ENCODE results near the gene TMEM108.
"Not testable (repeated sequence)": the region's sequence is repeated elsewhere in the genome, so short reads cannot be mapped to it uniquely, and the experiment has no call there.

The TMEM108 gene

DNA sequence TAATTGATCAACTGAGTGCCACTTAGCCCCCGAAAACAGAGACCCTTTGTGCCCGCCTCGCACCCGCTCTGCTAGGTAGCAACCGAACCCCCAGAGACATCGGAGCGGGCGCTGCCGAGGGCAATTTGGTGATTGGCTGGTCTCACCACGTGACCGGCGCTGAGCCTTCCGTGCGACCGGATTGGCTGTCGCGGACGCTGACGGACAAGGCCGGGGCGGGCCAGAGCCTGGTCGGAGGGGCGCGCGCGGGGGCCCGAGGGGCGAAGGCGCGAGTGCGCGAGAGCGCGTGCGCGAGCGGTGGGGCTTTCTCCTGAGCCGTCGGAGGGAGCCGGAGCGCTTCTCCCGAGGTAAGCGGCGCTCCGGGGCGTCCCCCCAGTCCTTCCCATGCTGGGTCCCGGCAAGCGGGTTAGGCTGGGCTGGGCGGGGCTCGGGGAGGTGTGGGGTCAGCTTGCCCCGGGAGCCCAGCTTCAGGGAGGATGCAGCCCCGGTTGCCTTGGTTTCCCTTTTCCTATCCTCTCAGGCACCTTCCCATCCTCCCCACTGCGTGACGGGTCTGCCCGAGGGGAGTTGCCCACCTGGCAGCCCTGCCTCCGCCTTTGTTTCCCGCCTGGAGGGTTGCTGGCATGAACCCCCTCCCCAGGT is at the start of gene TMEM108:
TMEM108 (plus strand) TSS at position 303 of the 642 bp plus-strand sequence.
- peak; percentile 94 for DNase-seq

DNA sequence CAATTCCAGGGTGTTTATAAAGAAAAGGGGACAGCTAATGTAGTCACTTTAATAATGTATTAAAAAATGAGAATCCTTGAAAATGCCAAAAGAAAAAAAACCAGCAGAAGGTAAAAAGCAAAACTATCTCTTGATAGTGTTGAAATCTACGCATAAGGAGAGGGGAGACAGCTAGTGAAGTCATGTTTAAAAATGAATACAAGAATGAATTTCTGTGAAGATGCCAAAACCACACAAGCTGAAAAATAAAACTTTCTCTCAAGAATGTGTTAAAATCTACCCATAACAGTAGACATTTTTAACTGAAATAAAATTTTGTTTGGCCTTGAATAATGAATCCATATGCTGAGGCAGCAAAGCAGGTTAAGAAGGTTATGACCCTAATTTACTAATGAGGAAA is 42.2 kb upstream of the TMEM108 start:
- DNase-seq: no peak

DNA sequence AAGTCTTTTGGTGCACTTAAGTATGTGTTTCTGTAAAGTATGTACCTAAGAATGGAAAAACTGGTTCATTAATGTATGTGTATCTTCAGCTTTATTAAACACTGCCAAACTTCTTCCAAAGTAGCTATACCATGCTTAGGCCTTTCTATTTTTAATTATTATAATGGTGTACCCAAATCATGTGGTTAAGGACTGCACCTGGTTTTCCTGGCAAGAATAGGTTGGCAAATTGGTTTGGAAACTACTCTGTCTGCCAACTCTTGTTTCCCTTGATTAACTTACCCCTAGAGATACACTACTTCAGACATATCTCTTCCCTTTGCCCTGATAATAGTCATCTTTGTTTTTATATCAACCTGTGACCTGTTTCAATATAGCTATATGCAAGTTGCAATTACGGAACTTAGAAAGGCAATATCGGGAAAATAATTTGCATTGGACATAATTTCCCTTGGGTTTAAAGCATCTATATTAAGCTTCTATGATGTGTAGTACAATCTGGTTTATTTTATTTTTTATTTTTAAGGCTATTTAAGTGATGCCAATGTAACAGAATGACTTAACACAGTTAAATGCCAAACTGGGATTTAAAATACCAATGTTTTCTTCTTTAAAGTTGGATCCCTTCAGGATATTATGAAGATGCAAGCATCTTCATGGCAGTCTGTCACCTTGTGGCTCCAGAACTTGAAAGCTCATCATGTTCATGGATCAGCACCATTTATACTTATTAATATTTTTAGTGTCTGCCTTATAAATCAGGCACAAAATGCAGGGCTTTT is 40.6 kb upstream of the TMEM108 start:
- no peak for DNase-seq

DNA sequence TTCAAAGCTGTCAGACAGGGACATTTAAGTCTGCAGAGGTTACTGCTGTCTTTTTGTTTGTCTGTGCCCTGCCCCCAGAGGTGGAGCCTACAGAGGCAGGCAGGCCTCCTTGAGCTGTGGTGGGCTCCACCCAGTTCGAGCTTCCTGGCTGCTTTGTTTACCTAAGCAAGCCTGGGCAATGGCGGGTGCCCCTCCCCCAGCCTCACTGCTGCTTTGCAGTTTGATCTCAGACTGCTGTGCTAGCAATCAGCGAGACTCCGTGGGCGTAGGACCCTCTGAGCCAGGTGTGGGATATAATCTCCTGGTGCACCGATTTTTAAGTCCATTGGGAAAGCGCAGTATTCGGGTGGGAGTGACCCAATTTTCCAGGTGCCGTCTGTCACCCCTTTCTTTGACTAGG is 33.2 kb upstream of the TMEM108 start:
- DNase-seq: not testable (repeated sequence)

DNA sequence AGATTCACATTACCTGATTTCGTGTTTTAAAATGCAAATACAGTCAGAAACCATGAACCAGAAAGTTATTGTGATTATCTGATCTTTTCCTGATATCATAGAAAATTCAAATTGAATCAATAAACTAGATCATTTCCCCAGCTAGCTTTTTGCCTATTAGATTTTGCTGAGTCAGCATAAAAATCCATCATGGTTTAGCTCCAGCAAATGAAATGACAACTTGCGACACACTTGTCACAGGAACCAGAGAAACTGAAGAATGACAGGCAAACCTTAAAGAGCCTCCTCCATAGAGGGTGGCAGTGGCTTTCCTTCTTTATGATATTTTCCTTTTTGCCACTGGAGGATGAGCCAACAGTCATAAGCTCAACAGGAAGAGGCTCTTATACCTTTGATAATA is 30.6 kb upstream of the TMEM108 start:
- no peak for DNase-seq

DNA sequence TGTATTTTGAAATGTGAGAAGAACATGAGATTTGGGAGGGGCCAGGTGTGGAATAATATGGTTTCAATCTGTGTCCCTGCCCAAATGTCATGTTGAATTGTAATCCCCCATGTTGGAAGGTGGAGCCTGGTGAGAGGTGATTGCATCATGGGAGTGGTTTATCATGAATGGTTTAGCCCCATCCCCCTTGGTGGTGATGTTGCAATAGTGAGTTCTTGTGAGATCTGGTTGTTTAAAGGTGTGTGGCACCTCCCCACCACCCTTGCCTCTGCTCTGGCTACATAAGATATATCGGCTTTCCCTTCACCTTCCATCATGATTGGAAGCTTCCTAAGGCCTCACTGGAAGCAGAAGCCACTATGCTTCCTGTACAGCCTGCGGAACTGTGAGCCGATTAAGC is 23.9 kb upstream of the TMEM108 start:
- no peak for DNase-seq

DNA sequence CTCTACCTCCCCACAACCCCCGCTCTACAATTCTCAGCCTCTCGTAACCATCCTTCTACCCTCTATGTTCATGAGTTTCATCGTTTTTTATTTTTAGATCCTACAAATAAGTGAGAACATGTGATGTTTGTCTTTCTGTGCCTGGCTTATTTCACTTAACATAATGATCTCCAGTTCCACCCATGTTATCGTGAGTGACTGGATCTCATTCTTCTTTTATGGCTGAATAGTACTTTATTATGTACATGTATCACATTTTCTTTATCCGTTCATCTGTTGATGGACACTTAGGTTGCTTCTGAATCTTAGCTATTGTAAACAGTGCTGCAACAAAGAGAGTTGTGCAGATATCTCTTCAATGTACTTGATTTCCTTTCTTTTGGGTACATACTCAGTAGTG is 22.6 kb upstream of the TMEM108 start:
- DNase-seq: not testable (repeated sequence)

DNA sequence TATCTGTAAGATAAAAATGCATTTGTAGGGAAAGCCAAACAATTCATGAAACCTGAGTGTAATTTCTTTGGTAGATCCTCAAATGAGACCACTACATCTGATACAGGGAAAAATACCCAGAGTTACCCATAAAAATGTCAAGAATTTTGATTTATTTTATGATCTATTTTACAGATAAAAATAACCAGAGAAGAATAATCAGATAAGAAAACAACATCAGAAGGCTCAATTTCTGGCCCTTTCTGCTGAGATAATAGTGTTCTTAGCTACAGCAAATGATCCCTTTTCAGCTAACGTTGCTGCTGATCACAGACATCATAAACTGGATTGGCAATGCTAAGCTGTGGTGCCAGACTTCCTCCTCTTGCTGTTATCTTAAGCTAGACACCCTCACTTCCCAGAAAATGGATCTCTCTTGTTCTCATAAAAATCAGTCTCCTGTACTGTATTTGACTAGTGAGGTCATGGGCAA is 21.3 kb upstream of the TMEM108 start:
- DNase-seq: no peak

DNA sequence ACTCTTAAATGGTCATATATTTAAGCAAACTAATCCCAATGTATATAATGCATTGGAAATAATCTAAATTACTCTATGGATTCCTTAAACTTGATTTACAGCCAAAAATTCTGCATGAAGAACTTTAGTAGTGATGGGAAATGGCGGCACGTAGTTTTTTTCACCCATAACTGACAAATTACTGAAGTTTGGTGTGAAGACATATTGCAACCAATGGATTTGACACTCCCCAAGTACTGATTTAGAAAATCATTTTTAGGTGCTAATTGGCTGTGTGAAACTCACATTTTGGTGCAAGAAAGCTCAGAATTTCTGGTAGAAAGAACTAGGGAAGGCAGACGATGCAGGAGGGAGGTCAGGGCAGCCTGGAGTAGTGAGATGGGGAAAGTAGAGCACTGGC is 19.3 kb upstream of the TMEM108 start:
- no peak for DNase-seq

DNA sequence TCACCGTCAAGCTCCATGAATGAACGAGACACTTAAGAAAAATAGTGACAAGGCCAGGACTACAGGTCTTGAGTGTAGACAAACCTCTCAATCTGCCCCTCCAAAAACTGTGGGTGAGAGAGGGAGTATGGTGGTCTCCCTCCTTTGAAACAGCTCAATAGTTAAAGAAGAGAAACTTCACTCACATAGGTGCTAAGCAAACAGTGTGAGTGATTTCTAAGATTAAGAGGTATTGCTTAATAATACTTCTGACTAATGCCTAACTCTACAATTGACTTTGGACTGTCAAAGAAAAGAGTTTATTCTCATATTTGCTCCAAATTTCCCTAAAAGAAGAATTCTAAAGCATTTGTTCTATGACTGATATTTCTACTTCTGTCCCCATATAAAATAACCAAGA is 17.0 kb upstream of the TMEM108 start:
- no peak for DNase-seq

DNA sequence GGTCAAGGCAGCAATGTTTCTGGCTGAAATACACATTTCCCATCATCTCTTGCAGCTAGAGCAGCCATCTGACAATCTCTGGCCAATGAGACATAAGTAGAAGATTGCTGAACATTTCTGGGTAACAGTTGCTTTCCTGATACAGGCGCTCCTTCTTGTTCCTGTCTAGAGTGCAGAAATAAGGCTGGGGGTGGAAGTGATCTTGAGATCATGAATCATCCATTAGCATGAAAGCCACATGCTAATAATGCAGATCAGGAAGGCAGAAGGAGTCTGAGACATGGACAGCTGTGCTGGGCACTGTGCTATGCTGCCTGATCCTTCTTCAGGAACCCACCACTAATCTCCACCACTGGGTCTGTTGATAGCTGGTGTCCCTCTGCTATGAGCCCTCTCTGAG is 14.8 kb upstream of the TMEM108 start:
- no peak for DNase-seq

DNA sequence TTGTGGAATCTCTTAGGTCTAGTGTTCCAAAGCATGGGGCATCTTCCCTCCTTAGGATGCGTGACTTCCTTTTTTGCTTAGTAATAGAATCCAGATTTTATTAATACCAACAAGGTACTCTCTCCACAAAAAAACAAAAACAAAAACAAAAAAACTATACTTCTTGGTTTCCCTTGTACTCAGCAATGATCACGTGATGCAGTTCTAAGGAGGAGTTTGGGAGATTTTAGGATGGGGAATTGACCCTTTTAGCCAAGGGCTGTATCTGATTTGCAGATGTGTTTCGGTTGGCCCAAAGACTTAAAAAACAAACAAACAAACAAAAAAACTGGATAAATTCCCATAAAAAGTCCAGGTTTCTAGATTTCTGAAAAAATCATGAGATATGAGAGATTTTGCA is 12.6 kb upstream of the TMEM108 start:
- no peak for DNase-seq

DNA sequence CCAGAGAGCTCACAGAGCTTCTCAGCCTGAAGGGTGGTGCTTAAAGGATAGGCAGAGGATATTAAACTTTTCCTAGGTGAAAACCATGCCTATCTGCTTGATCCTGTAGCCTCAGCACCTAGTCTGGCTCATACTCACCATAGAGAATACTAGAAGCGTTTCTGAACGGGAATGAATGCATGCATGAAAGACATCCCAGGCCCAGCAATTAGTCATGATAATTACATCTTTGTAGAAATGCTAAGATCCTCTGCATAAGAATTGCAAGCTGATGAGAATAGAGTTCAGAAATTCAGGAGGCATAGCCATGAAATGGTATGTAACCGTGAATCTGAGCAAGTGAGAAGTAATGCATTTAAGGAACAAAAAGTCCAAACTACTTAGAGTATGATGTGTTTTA is 5.9 kb upstream of the TMEM108 start:
- DNase-seq: no peak

DNA sequence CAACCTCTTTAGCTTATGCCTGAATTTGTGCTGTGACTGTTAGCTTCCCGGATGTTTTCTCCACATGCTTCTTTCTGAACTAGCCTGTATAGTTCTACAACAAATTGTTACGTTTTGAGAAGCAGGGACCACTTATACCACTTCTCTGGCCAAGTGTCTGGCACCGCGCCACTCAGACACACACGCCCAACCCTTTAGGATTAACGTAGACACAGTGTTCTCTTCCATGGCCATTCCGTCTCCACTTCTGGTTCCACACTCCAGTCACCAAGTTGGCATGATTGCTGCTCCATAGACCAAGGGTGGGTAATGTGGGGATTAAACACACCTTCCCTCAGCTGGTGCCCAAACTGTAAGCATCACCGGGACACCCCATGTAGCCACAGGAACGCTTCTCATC is 755 bp upstream of the TMEM108 start:
- DNase-seq: no peak

DNA sequence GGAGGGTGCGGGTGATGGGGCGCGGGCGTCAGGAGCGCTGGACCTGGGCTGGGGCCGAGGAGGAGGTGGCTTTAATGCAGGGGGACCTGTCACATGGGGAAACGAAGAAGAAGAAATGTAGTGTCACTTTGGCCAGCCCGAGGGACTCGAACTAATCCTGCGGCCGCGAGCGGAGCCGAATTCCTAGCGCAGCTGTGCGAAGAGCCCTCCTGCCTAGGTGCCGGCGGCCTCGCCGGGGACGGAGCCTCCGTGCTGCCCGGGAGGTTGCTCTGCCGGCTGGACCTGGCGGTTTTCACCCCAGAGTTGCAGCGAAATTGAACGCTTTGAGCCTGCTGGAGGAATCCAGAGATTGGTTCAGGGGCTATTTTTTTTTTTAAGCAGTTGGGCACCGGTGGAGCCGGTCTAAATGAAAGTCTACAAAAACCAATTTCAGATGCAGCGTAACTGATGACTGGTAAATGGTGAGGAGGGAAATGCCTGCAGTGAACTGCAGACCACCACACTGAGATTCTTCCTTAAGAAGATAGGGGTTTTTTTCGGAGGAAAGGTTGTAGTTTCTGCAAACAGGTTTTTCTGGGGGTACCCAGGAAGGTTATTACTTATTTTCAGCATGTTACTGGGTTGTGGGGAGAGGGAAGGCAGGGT is 662 bp downstream of the TMEM108 start:
- no peak for DNase-seq

DNA sequence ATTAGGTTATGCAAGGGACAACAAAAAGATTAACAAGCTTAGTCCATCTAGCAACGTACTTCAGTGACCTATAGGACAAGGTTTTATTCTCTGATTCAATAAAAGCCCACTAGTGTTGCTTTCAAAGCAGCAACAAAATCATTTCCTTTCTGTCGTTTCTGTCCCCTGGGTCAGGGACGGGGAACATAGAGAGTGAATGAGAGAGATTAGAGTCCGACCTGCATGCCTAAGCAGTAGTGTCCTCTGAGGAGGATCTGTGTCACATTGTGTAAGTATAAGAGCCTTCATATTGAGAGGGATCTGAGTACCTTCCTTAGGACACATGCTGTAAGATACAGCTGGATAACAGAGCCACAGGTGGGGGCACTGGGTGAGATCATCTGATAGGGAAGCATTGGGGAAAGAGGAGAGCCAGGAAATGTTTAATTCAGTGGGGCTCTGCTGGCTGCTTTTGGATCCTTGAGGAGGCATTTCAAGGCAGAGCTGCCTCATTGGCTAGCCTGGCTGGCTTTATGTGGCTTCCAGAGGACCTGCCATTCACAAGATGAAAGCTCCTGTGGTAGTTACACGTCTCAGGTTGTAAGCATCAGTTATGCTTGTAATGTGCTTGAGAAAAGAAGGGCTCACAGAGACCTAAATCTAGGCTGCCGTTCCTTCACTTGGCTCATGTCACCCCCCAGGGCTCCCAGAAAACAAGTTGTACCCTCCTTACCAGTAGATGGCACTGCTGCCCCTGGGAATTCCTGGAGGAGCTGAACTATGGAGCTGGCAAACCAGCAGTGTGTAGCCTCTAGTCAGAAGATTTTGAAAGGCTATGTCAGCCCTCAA is 2.7 kb downstream of the TMEM108 start:
- peak; percentile 77 for DNase-seq

DNA sequence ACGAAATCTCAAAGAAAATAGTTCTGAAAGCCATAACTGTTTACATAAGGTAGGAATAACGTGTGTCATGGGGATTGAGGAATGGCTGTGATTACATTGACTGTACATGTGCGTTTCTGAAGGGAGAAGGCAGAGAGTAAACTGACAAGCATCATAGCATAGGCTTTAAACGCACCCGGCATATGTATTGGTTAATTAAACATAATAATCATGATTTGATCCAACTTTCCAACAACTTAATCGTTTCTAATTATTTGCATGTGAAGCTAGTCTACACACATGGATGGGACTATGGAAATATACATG is 3.3 kb downstream of the TMEM108 start:
- DNase-seq: no peak

DNA sequence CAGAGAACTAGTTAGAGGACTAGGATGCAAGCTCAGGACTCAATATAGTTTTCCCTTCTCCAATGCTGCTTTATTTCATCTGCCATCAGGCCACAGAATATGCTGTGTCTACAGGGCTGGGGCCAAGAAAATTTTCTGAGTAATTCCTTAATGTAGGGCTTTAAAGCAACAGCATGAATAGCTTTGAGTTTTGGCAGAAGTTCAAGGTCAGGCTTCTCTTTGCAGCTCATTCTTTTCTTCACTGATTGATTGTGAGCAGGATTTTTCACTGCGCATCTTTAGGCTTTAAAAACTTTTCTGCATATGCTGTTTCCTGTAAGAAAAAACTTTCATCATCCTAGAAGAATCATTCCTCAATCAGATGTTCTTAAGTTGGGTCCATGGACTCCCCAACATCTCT is 4.6 kb downstream of the TMEM108 start:
- DNase-seq: no peak

DNA sequence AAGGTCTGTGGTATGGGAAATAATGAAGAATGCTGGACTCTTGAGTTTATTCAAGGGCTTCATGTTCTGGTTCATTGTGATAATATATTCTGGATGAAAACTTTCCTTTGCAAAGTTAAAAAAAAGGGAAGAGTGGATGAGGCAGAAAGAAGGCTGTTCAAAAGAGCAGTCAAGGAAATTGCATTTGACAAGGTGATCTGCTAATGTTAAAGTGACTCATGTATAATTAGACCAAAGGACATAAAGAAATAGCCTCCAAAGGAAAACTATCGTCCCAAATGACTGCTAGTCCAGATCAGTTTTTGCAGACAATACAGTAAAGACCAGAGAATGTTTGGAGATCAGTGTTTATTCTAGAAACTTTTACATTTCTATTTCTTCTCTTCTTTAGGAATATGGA is 9.8 kb downstream of the TMEM108 start:
- no peak for DNase-seq

DNA sequence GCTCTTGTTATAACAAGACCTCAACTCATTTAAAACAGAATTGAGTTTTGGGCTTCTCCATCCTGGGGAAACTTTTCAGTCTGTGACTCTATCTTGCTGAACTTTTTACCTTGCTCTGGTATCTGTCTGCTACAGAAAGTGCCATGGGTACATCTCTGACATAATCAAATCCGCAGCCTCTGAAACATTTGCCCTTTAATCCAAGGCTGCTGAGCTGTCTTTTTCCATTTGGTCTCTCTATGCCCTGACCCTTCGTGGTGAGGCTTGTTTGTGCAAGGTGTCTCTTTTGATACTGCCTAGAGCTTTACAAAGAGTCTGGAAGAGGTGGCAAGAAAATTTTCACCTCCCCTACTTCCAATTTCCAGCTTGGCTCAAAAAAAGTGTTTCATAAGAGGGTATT is 11.3 kb downstream of the TMEM108 start:
- DNase-seq: no peak

DNA sequence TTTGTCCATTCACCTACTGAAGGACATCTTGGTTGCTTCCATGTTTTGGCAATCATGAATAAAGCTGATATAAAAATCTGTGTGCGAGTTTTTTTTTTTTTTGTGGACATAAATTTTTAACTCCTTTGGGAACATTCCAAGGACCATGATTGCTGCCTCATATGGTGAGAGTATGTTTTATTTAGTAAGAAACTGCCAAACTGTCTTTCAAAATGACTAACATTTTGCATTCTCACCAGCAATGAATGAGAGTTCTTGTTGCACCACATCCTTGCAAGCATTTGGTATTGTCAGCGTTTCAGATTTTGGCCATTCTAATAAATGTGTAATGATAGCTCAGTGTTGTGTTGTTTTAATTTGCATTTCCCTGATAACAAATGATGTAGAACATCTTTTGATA is 12.7 kb downstream of the TMEM108 start:
- DNase-seq: no peak

DNA sequence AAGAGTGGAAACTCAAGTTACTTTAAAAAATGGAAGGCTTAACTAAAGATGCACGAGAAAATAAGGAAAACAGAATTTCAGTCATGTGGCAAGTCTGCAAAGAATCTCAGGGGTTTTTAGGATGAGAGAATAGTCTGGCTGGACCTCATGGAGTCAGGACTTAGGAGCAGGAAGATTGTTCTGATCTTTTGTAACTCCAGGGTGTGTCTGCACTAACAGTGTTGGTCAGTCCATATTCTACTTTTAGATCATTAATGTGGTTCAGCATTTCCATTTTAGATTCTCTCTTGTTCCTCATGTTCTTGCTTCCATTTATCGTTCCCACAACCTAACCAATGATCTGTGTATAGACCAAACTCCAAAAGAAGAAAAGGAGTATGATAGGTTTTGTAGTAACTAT is 15.3 kb downstream of the TMEM108 start:
- no peak for DNase-seq

DNA sequence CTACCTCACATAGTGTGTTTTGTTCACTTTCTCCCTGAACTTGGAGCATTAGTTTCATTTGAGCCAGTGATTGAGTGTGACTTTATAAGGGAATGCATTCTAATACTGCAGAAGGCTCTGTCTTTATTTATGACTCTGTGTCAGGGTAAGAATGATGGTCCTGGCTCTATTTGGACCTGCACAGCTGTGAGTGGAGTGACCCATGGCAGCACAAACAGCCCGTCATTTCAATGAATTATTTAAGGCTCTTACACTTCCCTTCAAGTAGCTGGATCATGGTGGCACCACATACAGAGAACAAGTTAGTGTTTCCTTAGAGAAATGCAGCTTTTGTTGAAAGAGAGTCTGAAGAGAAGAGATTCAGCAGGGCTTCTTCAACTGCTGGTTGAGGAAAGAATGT is 16.4 kb downstream of the TMEM108 start:
- no peak for DNase-seq

DNA sequence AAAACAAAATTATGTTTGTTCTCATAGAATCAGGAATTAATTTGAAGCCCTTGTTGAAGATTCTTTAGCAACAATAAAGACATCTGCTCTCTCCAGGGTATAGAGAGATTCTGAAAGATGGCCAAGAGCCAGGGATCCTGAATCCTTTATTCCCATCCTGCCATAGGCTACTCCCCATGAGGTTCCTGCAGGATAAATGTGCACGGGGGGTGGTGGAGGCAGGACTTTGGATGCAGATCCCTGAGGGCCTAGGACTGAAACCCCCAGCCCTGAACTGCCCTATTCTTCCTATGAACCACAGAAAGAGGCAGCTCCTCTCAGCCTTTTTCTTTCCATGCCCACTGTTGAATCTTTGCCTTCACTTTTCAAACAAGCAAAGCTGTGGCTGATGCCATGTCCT is 17.1 kb downstream of the TMEM108 start:
- DNase-seq: no peak
